ENCODE data around the gene PANK4.

Gene PANK4

DNA sequence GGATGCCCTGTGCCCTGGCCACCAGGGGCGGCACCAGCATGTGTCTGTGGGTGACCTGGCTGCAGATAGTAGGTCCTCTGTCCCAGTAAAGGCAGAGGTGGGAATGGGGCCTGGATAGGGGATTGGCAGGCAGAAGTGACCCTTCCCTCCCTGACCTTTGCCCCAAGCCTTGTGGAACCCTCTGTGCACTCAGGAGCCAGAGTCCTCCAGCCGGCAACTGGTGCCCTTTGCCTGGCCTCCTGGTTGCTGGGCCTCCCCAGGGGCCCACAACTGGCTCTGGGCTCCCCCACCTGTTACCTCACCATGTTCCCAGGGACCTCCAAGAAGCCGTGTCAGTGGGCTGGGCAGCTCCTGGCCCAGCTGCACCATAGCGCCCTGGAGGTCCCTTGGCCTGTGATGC is 40.4 kb downstream of the PANK4 start:
- no peak for DNase-seq (ENCODE audit: low spot score)
- TF ChIP-seq, protein P1, sequence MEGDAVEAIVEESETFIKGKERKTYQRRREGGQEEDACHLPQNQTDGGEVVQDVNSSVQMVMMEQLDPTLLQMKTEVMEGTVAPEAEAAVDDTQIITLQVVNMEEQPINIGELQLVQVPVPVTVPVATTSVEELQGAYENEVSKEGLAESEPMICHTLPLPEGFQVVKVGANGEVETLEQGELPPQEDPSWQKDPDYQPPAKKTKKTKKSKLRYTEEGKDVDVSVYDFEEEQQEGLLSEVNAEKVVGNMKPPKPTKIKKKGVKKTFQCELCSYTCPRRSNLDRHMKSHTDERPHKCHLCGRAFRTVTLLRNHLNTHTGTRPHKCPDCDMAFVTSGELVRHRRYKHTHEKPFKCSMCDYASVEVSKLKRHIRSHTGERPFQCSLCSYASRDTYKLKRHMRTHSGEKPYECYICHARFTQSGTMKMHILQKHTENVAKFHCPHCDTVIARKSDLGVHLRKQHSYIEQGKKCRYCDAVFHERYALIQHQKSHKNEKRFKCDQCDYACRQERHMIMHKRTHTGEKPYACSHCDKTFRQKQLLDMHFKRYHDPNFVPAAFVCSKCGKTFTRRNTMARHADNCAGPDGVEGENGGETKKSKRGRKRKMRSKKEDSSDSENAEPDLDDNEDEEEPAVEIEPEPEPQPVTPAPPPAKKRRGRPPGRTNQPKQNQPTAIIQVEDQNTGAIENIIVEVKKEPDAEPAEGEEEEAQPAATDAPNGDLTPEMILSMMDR (IDR thresholded peaks at IDR 0.05) = no peak
- no peak overlapping the region for H3K4me3 ChIP-seq
- no peak overlapping the region for H3K27ac ChIP-seq

DNA sequence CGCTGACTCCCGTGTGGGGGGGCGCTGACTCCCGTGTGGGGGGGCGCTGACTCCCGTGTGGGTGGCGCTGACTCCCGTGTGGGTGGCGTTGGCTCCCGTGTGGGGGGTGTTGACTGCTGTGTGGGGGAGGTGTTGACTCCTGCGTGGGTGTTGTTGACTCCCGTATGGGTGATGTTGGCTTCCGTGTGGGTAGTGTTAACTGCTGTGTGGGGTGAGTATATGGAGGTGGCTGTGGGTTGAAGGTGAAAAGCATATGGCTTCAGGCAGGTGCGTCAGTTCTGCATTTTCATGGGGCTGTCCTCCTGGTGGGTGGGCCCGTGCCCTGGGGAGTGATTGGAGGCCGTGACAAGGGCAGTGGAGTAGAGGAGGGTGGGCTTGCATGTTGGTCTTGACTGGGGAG is 42.4 kb downstream of the PANK4 start:
- Histone ChIP-seq H3K4me3 (no peak overlapping the region), H3K27ac (no peak overlapping the region)
- TF ChIP-seq, protein P1 (IDR thresholded peaks at IDR 0.05) = no peak
- DNase-seq (ENCODE audit: low spot score) = no peak

- Histone ChIP-seq H3K4me3 (no peak overlapping the region), H3K27ac (no peak overlapping the region)
- TF ChIP-seq, protein P1 (IDR thresholded peaks at IDR 0.05) = no peak
- DNase-seq (ENCODE audit: low spot score) = no peak
These were observed 43.4 kb downstream of the PANK4 start for GRCh38 chr1:2483026-2483425.

DNA sequence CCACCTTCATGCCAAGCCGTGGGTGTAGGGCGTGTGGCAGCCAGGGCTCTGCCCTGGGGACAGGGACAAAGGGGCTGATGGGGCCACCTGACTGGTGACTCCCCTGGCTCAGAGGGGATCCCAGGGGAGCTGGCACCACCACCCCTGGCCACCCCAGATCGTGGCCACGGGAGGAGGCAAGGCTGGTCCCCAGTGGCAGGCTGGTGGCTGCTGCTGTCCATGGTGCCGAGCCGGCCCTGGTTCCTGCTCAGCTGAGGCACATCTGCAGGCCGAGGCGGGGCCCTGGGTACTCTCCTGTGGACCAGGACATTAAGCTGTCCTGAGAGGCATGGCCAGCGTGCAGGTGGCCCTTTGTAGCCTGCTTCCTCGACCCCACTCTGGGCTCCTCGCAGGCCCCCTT is 43.8 kb downstream of the PANK4 start:
- TF ChIP-seq, protein P1 (IDR thresholded peaks at IDR 0.05) = no peak
- H3K27ac ChIP-seq = no peak overlapping the region
- no peak overlapping the region for H3K4me3 ChIP-seq
- DNase-seq (ENCODE audit: low spot score) = no peak

DNA sequence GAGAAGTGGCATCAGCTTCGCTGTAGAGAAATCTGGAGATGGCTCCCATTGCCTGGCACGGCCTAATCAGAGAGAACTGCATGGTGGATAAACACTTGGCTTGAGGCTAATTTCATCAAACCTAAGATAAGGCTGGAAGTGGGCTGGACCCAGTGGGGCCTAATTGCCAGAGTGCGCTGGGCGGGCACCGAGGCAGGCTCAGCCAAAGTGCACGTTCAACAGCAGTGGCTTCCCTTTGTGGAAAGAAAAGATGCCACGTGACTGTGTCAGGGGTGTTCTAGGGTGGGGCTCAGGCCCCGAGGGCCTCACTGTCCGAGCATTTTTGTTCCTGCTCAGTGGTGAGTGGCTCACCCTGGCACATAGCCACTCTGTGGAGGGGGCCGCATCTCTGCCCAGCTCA is 44.5 kb downstream of the PANK4 start:
- no peak overlapping the region for H3K27ac ChIP-seq
- H3K4me3 ChIP-seq = no peak overlapping the region
- TF ChIP-seq, protein P1 (IDR thresholded peaks at IDR 0.05) = no peak
- DNase-seq (ENCODE audit: low spot score) = no peak

- no peak overlapping the region for H3K4me3 ChIP-seq
- H3K27ac ChIP-seq = no peak overlapping the region
- no peak for DNase-seq (ENCODE audit: low spot score)
- TF ChIP-seq, protein P1 (IDR thresholded peaks at IDR 0.05) = no peak
These were observed 45.4 kb downstream of the PANK4 start for GRCh38 chr1:2480986-2481364.

- H3K27ac ChIP-seq = no peak overlapping the region
- H3K4me3 ChIP-seq = no peak overlapping the region
- TF ChIP-seq, protein P1 (IDR thresholded peaks at IDR 0.05) = no peak
- DNase-seq (ENCODE audit: low spot score) = no peak
These were observed 46.0 kb downstream of the PANK4 start for GRCh38 chr1:2480236-2480985.

All from coronary artery (tissue), 2 donors.